A549 (cell line): ENCODE results near the gene TXNRD1. TPM values are rescaled to one million over a fixed set of nuclear protein-coding genes. Genes with fewer than 3 reads are reported as not detected.

Source experiments
- ATAC-seq, 2 experiments: fragments of 200-7000 bp in 1 of 2; fragments of >200 bp in 1 of 2; cut with Nextera tagmentation in 1 of 2; cut with Tn5 transposase in 1 of 2; 3 replicates each; pipeline versions ENCODE4 v1.8.0 to v1.9.1; 2018 to 2020; ENCODE audit warnings: mild to moderate bottlenecking in 1 of 2, moderate library complexity in 1 of 2
- CTCF ChIA-PET: fragments of 300-600 bp; sonication (Branson Sonifier 250); formaldehyde crosslinking; extraction: SDS; loops from one replicate; lab custom pipeline; 2021; ENCODE audit warnings: antibody characterized with exemption, inconsistent platforms; lab: Yijun Ruan, JAX
- POLR2A ChIA-PET: fragments of 350-600 bp; formaldehyde crosslinking; extraction: SDS; loops from one replicate; lab custom pipeline; 2021; ENCODE audit warnings: antibody characterized with exemption, inconsistent platforms; lab: Yijun Ruan, JAX
- DNase-seq, 2 experiments: peaks; one replicate each; pipeline versions ENCODE4 v3.0.0 to v3.0.0-alpha.2; 2011 to 2016; ENCODE audit warnings: low read depth in 1 of 2, low spot score in 1 of 2
- FAIRE-seq: peaks from 2 replicates; lab custom pipeline; 2011; peaks lifted over from hg19 to GRCh38; lab: Jason Lieb, UNC
- H3K27ac ChIP-seq, 2 experiments: fragments of >200 bp; sonication (Bioruptor Twin); formaldehyde crosslinking; 3 replicates each; pipeline ENCODE4 v1.5.1; 2016 to 2017
- H3K4me1 ChIP-seq: fragments of >200 bp; sonication (Bioruptor Twin); formaldehyde crosslinking; 3 replicates; pipeline ENCODE4 v1.6.1; 2016
- H3K4me2 ChIP-seq: fragments of >200 bp; sonication (Bioruptor Twin); formaldehyde crosslinking; 3 replicates; pipeline ENCODE4 v1.6.1; 2016
- H3K4me3 ChIP-seq: fragments of >200 bp; sonication (Bioruptor Twin); formaldehyde crosslinking; 3 replicates; pipeline ENCODE4 v1.5.1; 2016
- H3K9me3 ChIP-seq: fragments of >200 bp; sonication (Bioruptor Twin); formaldehyde crosslinking; 3 replicates; pipeline ENCODE4 v1.6.1; 2016
- ATOH8 ChIP-seq: fragments of 250-450 bp; sonication (Bioruptor Pico); IDR thresholded peaks from 2 replicates; pipeline ENCODE4 v1.5.0; 2020; ENCODE audit warnings: low read depth, mild to moderate bottlenecking, moderate library complexity
- CBX2 ChIP-seq: fragments of 200-600 bp; sonication (generic); IDR thresholded peaks from 2 replicates; pipeline ENCODE4 v1.6.1; 2016; ENCODE audit warnings: low read depth, mild to moderate bottlenecking, borderline replicate concordance
- CEBPB ChIP-seq, 2 experiments: fragments of >200 bp in 1 of 2; sonication (Bioruptor Twin) in 1 of 2; formaldehyde crosslinking in 1 of 2; IDR thresholded peaks; 2 replicates each; pipeline ENCODE4 v1.6.1; 2012 to 2016
- CHD2 ChIP-seq: fragments of 150-350 bp; IDR thresholded peaks from 2 replicates; pipeline ENCODE4 v1.6.1; 2014; ENCODE audit warnings: low read length; ENCODE audit not compliant: partially characterized antibody
- CHD4 ChIP-seq: fragments of 200-600 bp; sonication (generic); IDR thresholded peaks from 2 replicates; pipeline ENCODE4 v1.6.1; 2016; ENCODE audit warnings: antibody characterized with exemption, mild to moderate bottlenecking, borderline replicate concordance
- EHF ChIP-seq: fragments of 250-450 bp; sonication (Bioruptor Pico); IDR thresholded peaks from 2 replicates; pipeline ENCODE4 v1.5.0; 2020; ENCODE audit warnings: mild to moderate bottlenecking
- ELK1 ChIP-seq: fragments of 150-350 bp; IDR thresholded peaks from 2 replicates; pipeline ENCODE4 v1.6.1; 2014; ENCODE audit warnings: low read depth, mild to moderate bottlenecking, low read length
- EP300 ChIP-seq, 2 experiments: fragments of >200 bp; sonication (Bioruptor Twin); formaldehyde crosslinking; IDR thresholded peaks; 2 replicates in 1 of 2; 3 replicates in 1 of 2; pipeline ENCODE4 v1.6.1; 2016 to 2017
- ESRRA ChIP-seq: fragments of 150-350 bp; IDR thresholded peaks from 2 replicates; pipeline ENCODE4 v1.6.1; 2014; ENCODE audit warnings: mild to moderate bottlenecking, low read length, borderline replicate concordance
- FOSB ChIP-seq: fragments of 250-450 bp; sonication (Bioruptor Pico); IDR thresholded peaks from 2 replicates; pipeline ENCODE4 v1.5.0; 2020; ENCODE audit warnings: mild to moderate bottlenecking, moderate library complexity
- FOXS1 ChIP-seq: fragments of 250-450 bp; sonication (Bioruptor Pico); IDR thresholded peaks from 2 replicates; pipeline ENCODE4 v1.5.0; 2020; ENCODE audit warnings: mild to moderate bottlenecking, moderate library complexity
- HES2 ChIP-seq: fragments of >200 bp; sonication (Bioruptor Twin); formaldehyde crosslinking; IDR thresholded peaks from 2 replicates; pipeline ENCODE4 v1.6.1; 2016
- HEYL ChIP-seq: fragments of 250-450 bp; sonication (Bioruptor Pico); IDR thresholded peaks from 2 replicates; pipeline ENCODE4 v1.8.0; 2021; ENCODE audit warnings: mild to moderate bottlenecking, moderate library complexity
- HOXB5 ChIP-seq: fragments of 250-450 bp; sonication (Bioruptor Pico); IDR thresholded peaks from 2 replicates; pipeline ENCODE4 v1.5.0; 2020; ENCODE audit warnings: mild to moderate bottlenecking, moderate library complexity
- JUN ChIP-seq, 2 experiments: fragments of >200 bp; sonication (Bioruptor Twin); formaldehyde crosslinking; IDR thresholded peaks; 2 replicates in 1 of 2; 3 replicates in 1 of 2; pipeline ENCODE4 v1.6.1; 2016 to 2017
- KDM1A ChIP-seq: fragments of 200-600 bp; sonication (generic); IDR thresholded peaks from 2 replicates; pipeline ENCODE4 v1.6.1; 2016; ENCODE audit warnings: low read depth, mild to moderate bottlenecking
- KDM5A ChIP-seq: fragments of 200-600 bp; sonication (generic); IDR thresholded peaks from 2 replicates; pipeline ENCODE4 v1.6.1; 2016; ENCODE audit warnings: antibody characterized with exemption, mild to moderate bottlenecking
- MAX ChIP-seq: IDR thresholded peaks from 2 replicates; pipeline ENCODE4 v1.6.1; 2012
- NFE2L2 ChIP-seq: fragments of 150-350 bp; conservative IDR thresholded peaks from 2 replicates; pipeline ENCODE4 v1.6.1; 2014; ENCODE audit warnings: low read length
- NPAS2 ChIP-seq: fragments of 250-450 bp; sonication (Bioruptor Pico); IDR thresholded peaks from 2 replicates; pipeline ENCODE4 v1.8.0; 2022; ENCODE audit warnings: mild to moderate bottlenecking, moderate library complexity, borderline replicate concordance
- PBX3 ChIP-seq: IDR thresholded peaks from 2 replicates; pipeline ENCODE4 v1.6.1; 2012
- PHF8 ChIP-seq: fragments of 200-600 bp; sonication (generic); IDR thresholded peaks from 2 replicates; pipeline ENCODE4 v1.6.1; 2016; ENCODE audit warnings: low read depth, mild to moderate bottlenecking, antibody characterized with exemption, moderate library complexity, borderline replicate concordance
- POLR2AphosphoS2 ChIP-seq: conservative IDR thresholded peaks from 2 replicates; pipeline ENCODE4 v1.6.1; 2012; ENCODE audit warnings: low read length, improper control_type of control experiment, inconsistent platforms
- RCOR1 ChIP-seq: fragments of 150-350 bp; IDR thresholded peaks from 2 replicates; pipeline ENCODE4 v1.6.1; 2014; ENCODE audit warnings: antibody characterized with exemption, low read length, low read depth
- REST ChIP-seq: fragments of 200-600 bp; sonication (generic); IDR thresholded peaks from 2 replicates; pipeline ENCODE4 v1.6.1; 2016; ENCODE audit warnings: antibody characterized with exemption, mild to moderate bottlenecking, moderate library complexity
- RFX5 ChIP-seq: fragments of 450-650 bp; IDR thresholded peaks from 2 replicates; pipeline ENCODE4 v1.7.1; 2014; ENCODE audit warnings: antibody characterized with exemption, mild to moderate bottlenecking, moderate library complexity
- USF2 ChIP-seq: fragments of 450-650 bp; IDR thresholded peaks from 2 replicates; pipeline ENCODE4 v1.6.1; 2014; ENCODE audit warnings: antibody characterized with exemption
- ZC3H11A ChIP-seq: fragments of 450-650 bp; IDR thresholded peaks from 2 replicates; pipeline ENCODE4 v1.6.1; 2014; ENCODE audit warnings: antibody characterized with exemption, mild to moderate bottlenecking
- ZSCAN20 ChIP-seq: fragments of 250-450 bp; sonication (Bioruptor Pico); IDR thresholded peaks from 2 replicates; pipeline ENCODE4 v1.8.0; 2022; ENCODE audit warnings: mild to moderate bottlenecking, moderate library complexity
- WGBS: methylation state at CpG from one replicate; pipeline ENCODE4 v1.1.6; 2017; ENCODE audit errors: missing lambda C conversion rate; 5-methylcytosine and 5-hydroxymethylcytosine counted together
- polyA plus RNA-seq, 4 experiments: library from polyadenylated mRNA; depleted of rRNA in 3 of 4; stranded (reverse); fragments of >200 nt; fragmentation: RNase III in 1 of 4; extraction: RNeasy Plus Mini Kit Qiagen cat#74134 plus additional on column Dnase treatment in 1 of 4; gene quantifications; 2 replicates in 3 of 4; 3 replicates in 1 of 4; pipeline ENCODE4 v1.2.3, GENCODE V29; 2011 to 2017

TXNRD1 gene
- polyA plus RNA-seq, 2 of the 4 experiments (the other 2 are of a cell fraction), result 899 to 1,230 TPM

- H3K4me2 ChIP-seq, result peak overlapping the region; percentile 97
- H3K4me3 ChIP-seq, result peak overlapping the region; percentile 68
- peaks cover 42% of the 10 kb centered on the region for H3K4me1 ChIP-seq
- H3K9me3 ChIP-seq, result no peaks in the 10 kb centered on the region
- 1% methylated on average over 25 of the region's 40 CpGs for WGBS
- H3K27ac ChIP-seq, result peak overlapping the region; percentile 94 to 98
- POLR2A ChIA-PET, result interaction anchor here (0.8 to 8.6 kb wide), 16 partner anchors 8 to 222 kb away, joined by 3 to 190 read pairs (median 7); partner anchors contain the start of genes EID3, HCFC2, NFYB and TXNRD1
- ATAC-seq, result peak; percentile 63 to 76
- peak; percentile 28 for FAIRE-seq
- CTCF ChIA-PET, result interaction anchor here (0.9 to 13.7 kb wide), 8 partner anchors 9 to 178 kb away, joined by 3 to 155 read pairs (median 4); partner anchors contain the start of genes EID3 and TXNRD1
- peak; percentile 83 to 99 for DNase-seq
- TF ChIP-seq EP300 (IDR thresholded peaks at IDR 0.05) (peak; percentile 51 to 88; a peak in 4 of 5 replicates), FOSB (CRISPR knock-in tag) (no peak; the same call in 1 of the 2 replicates), CEBPB (IDR thresholded peaks at IDR 0.05) (peak in 1 of 2 experiments; percentile 74; a peak in 2 of 4 replicates), ZSCAN20 (no peak), HEYL (CRISPR knock-in tag) (peak; percentile 71; the same call in 1 of the 2 replicates), ELK1 (no peak), USF2 (peak; percentile 91), RCOR1 (no peak), NFE2L2 (peak; percentile 100), ESRRA (peak; percentile 11; the same call in 1 of the 2 replicates), KDM1A (no peak), PHF8 (peak; percentile 69; the same call in 1 of the 2 replicates), KDM5A (no peak), HOXB5 (CRISPR knock-in tag) (no peak; the same call in 1 of the 2 replicates), FOXS1 (no peak; the same call in 1 of the 2 replicates), ZC3H11A (no peak), EHF (0 out of 2 replicates have a peak, but pooled peaks have one; percentile 33), POLR2AphosphoS2 (0 out of 2 replicates have a peak, but pooled peaks have one; percentile 51), NPAS2 (CRISPR knock-in tag) (no peak), HES2 (no peak), CHD2 (peak; percentile 40), PBX3 (0 out of 2 replicates have a peak, but pooled peaks have one; percentile 41), CBX2 (no peak), MAX (peak; percentile 91), JUN (IDR thresholded peaks at IDR 0.05) (peak; percentile 91 to 98), REST (no peak), RFX5 (peak; percentile 68), CHD4 (no peak), ATOH8 (CRISPR knock-in tag) (no peak)
These were observed 71.2 kb downstream of the TXNRD1 start for GRCh38 chr12:104286516-104287482.
